NB4 (cell line): Measurements from ENCODE around the gene IFI27L2.

ENCODE experiments used
- CTCF ChIP-seq: IDR thresholded peaks from one replicate; pipeline ENCODE4 v1.5.1; 2012; ENCODE audit warnings: low read depth, low read length
- MYC ChIP-seq: IDR thresholded peaks from 2 replicates; pipeline ENCODE4 v1.6.1; 2011; ENCODE audit warnings: low read depth, low read length
- POLR2A ChIP-seq: IDR thresholded peaks from 2 replicates; pipeline ENCODE4 v1.6.1; 2011; ENCODE audit warnings: mild to moderate bottlenecking; ENCODE audit not compliant: insufficient read length; ENCODE audit errors: extremely low read depth

DNA sequence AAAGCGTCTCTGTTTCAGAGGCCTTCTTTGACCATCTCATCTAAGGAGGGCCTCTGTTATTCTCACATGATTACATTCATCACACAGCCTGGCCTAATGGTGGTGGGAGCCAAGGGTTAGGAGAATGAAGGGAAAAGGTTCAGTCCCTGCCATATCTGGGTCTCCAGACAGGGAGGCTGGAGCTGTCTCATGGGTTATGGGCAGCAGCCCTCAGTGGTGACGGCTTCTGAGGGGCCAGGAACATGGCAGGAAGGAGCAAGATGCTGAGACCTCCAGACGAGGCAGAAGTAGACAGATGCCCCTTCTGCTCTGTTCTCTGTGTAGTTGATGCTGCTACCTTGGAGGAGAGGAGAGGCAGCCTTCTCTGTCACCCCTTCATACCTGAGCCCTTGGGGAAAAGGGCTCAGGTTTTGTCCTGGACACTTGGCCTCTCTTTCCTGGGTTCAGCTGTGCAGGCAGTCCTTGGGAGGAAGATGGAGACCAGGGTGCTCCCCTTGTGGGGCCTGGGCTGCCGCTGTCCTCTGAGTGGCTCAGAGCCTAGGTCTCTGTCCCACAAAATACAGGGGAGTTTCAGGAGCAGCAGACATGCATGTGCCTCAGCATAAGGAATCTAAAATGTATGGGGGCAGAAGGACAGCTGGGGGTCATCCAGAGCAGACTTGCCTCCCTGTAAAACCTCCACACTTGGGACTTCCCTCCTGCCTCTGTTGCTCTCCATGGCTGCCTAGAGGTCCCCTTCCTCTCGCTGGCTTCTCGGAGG is 3.6 kb downstream of the IFI27L2 start:
- TF ChIP-seq CTCF (no peak), POLR2A (no peak), MYC (no peak)
